Endothelial cell of umbilical vein (primary cell): ENCODE measurements around the gene MAN2B2. TPM values are rescaled to one million over a fixed set of nuclear protein-coding genes. Genes with fewer than 3 reads are reported as not detected.

Experiments used
- BruUV-seq: library from RNA; stranded (reverse); fragments of 400-500 nt; replicated peaks from 2 replicates; lab custom pipeline; 2021; lab: Mats Ljungman, UMichigan
- CTCF ChIA-PET: fragments of 300-600, 350-600 bp; sonication (Branson Sonifier 250); formaldehyde crosslinking; loops from one replicate; lab custom pipeline; 2021; ENCODE audit warnings: antibody characterized with exemption, inconsistent platforms; lab: Charles Lee
- POLR2A ChIA-PET: fragments of 300-600, 350-600 bp; sonication (Branson Sonifier 250); formaldehyde crosslinking; loops from one replicate; lab custom pipeline; 2021; ENCODE audit warnings: antibody characterized with exemption, inconsistent platforms; lab: Charles Lee
- DNase-seq: peaks from one replicate; pipeline ENCODE4 v3.0.0-alpha.2; 2011; ENCODE audit warnings: low read depth, low spot score
- FAIRE-seq: peaks from 2 replicates; lab custom pipeline; 2011; peaks lifted over from hg19 to GRCh38; lab: Jason Lieb, UNC
- H2AFZ ChIP-seq: 2 replicates; pipeline ENCODE4 v1.6.0; 2012; ENCODE audit warnings: low read depth, low read length, control low read depth, inconsistent platforms
- H3K27ac ChIP-seq: 2 replicates; pipeline ENCODE4 v1.5.1; 2011; ENCODE audit warnings: low read depth, mild to moderate bottlenecking, control low read depth, low read length, moderate library complexity; ENCODE audit not compliant: insufficient read depth
- H3K27me3 ChIP-seq, 2 experiments: 2 replicates each; pipeline versions ENCODE4 v1.6.0 to v1.6.1; 2011; ENCODE audit warnings: low read length in 2 of 2, mixed read lengths in 1 of 2; ENCODE audit not compliant: control insufficient read depth in 2 of 2, insufficient read depth in 2 of 2
- H3K36me3 ChIP-seq, 2 experiments: 2 replicates in 1 of 2; 3 replicates in 1 of 2; pipeline ENCODE4 v1.5.1; 2011; ENCODE audit warnings: low read length in 2 of 2, mild to moderate bottlenecking in 1 of 2, moderate library complexity in 1 of 2; ENCODE audit not compliant: control insufficient read depth in 2 of 2, insufficient read depth in 2 of 2; ENCODE audit errors: extremely low read depth in 1 of 2
- H3K4me1 ChIP-seq: 3 replicates; pipeline ENCODE4 v1.5.1; 2011; ENCODE audit warnings: mild to moderate bottlenecking, low read length; ENCODE audit not compliant: control insufficient read depth, insufficient read depth; ENCODE audit errors: extremely low read depth
- H3K4me2 ChIP-seq: 2 replicates; pipeline ENCODE4 v1.6.1; 2011; ENCODE audit warnings: low read length, control low read depth, mixed read lengths; ENCODE audit not compliant: insufficient read depth
- H3K4me3 ChIP-seq, 3 experiments: fragments of 200-600 bp in 1 of 3; sonication (generic), shearing (Covaris generic) in 1 of 3; replicated peaks in 1 of 3; 2 replicates each; pipeline ENCODE4 v1.5.1; 2011 to 2016; ENCODE audit warnings: control low read depth in 3 of 3, low read length in 3 of 3, mild to moderate bottlenecking in 2 of 3, inconsistent platforms in 1 of 3, low read depth in 1 of 3, moderate library complexity in 1 of 3; ENCODE audit not compliant: insufficient read depth in 1 of 3
- H3K79me2 ChIP-seq: 2 replicates; pipeline ENCODE4 v1.6.0; 2012; ENCODE audit warnings: low read length, inconsistent platforms; ENCODE audit not compliant: control insufficient read depth, insufficient read depth
- H3K9ac ChIP-seq: replicated peaks from 2 replicates; pipeline ENCODE3; 2011; ENCODE audit warnings: low read length, control low read depth; ENCODE audit not compliant: insufficient read depth; ENCODE audit errors: extremely low read depth
- H3K9me1 ChIP-seq: replicated peaks from 3 replicates; pipeline ENCODE4 v1.6.0; 2011; ENCODE audit warnings: mild to moderate bottlenecking, low read length; ENCODE audit not compliant: control insufficient read depth, insufficient read depth; ENCODE audit errors: extremely low read depth
- H3K9me3 ChIP-seq: replicated peaks from 2 replicates; pipeline ENCODE4 v1.5.1; 2012; ENCODE audit warnings: low read length, inconsistent platforms; ENCODE audit not compliant: control insufficient read depth, insufficient read depth
- H4K20me1 ChIP-seq: replicated peaks from 2 replicates; pipeline ENCODE3; 2011; ENCODE audit warnings: mild to moderate bottlenecking, low read length; ENCODE audit not compliant: control insufficient read depth, insufficient read depth; ENCODE audit errors: extremely low read depth
- CTCF ChIP-seq, 2 donors: IDR thresholded peaks; 1 replicate in 1 of 2; 2 replicates in 1 of 2; pipeline ENCODE4 v1.5.1; 2011; ENCODE audit warnings: low read length in 2 of 2, mild to moderate bottlenecking in 2 of 2, moderate library complexity in 2 of 2, control low read depth in 1 of 2, inconsistent platforms in 1 of 2, low read depth in 1 of 2; ENCODE audit not compliant: insufficient read depth in 1 of 2; ENCODE audit errors: extremely low read depth in 1 of 2
- EZH2 ChIP-seq: IDR thresholded peaks from 2 replicates; pipeline ENCODE4 v1.6.1; 2012; ENCODE audit warnings: borderline replicate concordance, low read depth, mild to moderate bottlenecking, moderate library complexity, low read length, inconsistent platforms; ENCODE audit not compliant: severe bottlenecking
- FOS ChIP-seq: IDR thresholded peaks from 2 replicates; pipeline ENCODE4 v1.6.1; 2011; ENCODE audit warnings: mild to moderate bottlenecking, low read length, moderate library complexity, borderline replicate concordance; ENCODE audit not compliant: insufficient read depth
- GATA2 ChIP-seq: IDR thresholded peaks from 2 replicates; pipeline ENCODE4 v1.7.0; 2011; ENCODE audit warnings: low read depth, mild to moderate bottlenecking, moderate library complexity, mixed read lengths, low read length; ENCODE audit not compliant: insufficient read length, insufficient read depth
- JUN ChIP-seq: IDR thresholded peaks from 2 replicates; pipeline ENCODE4 v1.6.1; 2011; ENCODE audit warnings: borderline replicate concordance, low read depth; ENCODE audit not compliant: insufficient read length, insufficient read depth
- MAX ChIP-seq: IDR thresholded peaks from 2 replicates; pipeline ENCODE4 v1.6.1; 2011; ENCODE audit not compliant: insufficient read depth, insufficient read length
- MYC ChIP-seq: IDR thresholded peaks from one replicate; pipeline ENCODE4 v1.6.1; 2011; ENCODE audit warnings: mild to moderate bottlenecking, low read depth, low read length
- POLR2A ChIP-seq: IDR thresholded peaks from 2 replicates; pipeline ENCODE4 v1.6.1; 2012; ENCODE audit warnings: low read depth, mild to moderate bottlenecking, control low read depth, low read length
- POLR2AphosphoS5 ChIP-seq: IDR thresholded peaks from 2 replicates; pipeline ENCODE4 v1.6.1; 2012; ENCODE audit warnings: low read depth, mild to moderate bottlenecking, control low read depth, low read length, moderate library complexity; ENCODE audit not compliant: insufficient read depth
- dilution Hi-C: fragments of 300-500 bp; cut with MboI; formaldehyde crosslinking; loops from one replicate; pipeline ENCODE4 v1.15.0; 2019; ENCODE audit warnings: low sequenced_read_pairs; ENCODE audit not compliant: extremely low pct_ligation_motif_present
- intact Hi-C: fragments of 100-400 bp; cut with micrococcal nuclease; formaldehyde crosslinking; loops from one replicate; pipeline ENCODE4 v1.10.0; 2022
- polyA plus RNA-seq, 4 experiments: library from polyadenylated mRNA; depleted of rRNA in 3 of 4; stranded (reverse) in 3 of 4; unstranded in 1 of 4; fragments of >200 nt; gene quantifications; 2 replicates each; pipeline versions ENCODE4 v1.2.1 to v1.2.3, GENCODE V29; 2011 to 2012; ENCODE audit warnings: missing spikeins in 1 of 4
- total RNA-seq: library from RNA; stranded (reverse); gene quantifications from 2 replicates; pipeline ENCODE4 v1.2.3, GENCODE V29; 2021

Gene MAN2B2
- total and polyA plus RNA-seq, 2 donors (not counting 3 experiments of a cell fraction or from before 2014, with no cell fraction given), result 15.7 to 25.1 TPM

- FAIRE-seq (no peak), DNase-seq (no peak)
- peaks cover 4 to 7% of the 10 kb centered on the region in 2 experiments for H3K27me3 ChIP-seq
- no peak overlapping the region for H3K27ac ChIP-seq
- ChIA-PET POLR2A (no interaction called here), CTCF (interaction anchor here (0.8 to 1.5 kb wide), 2 partner anchors 15 to 401 kb away, joined by 3 to 4 read pairs; no protein-coding TSS in a partner anchor)
- H3K36me3 ChIP-seq, result peaks cover 0 to 7% of the 10 kb centered on the region in 2 experiments
- BruUV-seq, result no TSS peak
- H3K9me1 ChIP-seq, result no peaks in the 10 kb centered on the region
- no peak overlapping the region for H3K9ac ChIP-seq
- no peaks in the 10 kb centered on the region for H4K20me1 ChIP-seq
- intact Hi-C loops, result no loop called here
- dilution Hi-C loops, result no loop called here
- peaks cover 8% of the 10 kb centered on the region for H3K4me1 ChIP-seq
- H3K4me2 ChIP-seq, result no peak overlapping the region
- no peak overlapping the region for H2AFZ ChIP-seq
- H3K9me3 ChIP-seq, result no peaks in the 10 kb centered on the region
- H3K4me3 ChIP-seq, result no peak overlapping the region
- H3K79me2 ChIP-seq, result no peaks in the 10 kb centered on the region
- TF ChIP-seq JUN, result no peak
- no peak for TF ChIP-seq POLR2AphosphoS5
- TF ChIP-seq FOS, result no peak
- no peak for TF ChIP-seq POLR2A
- TF ChIP-seq EZH2, result no peak
- no peak for TF ChIP-seq GATA2
- no peak for TF ChIP-seq MYC
- TF ChIP-seq CTCF (IDR thresholded peaks at IDR 0.05; ENCODE audit: extremely low read depth in 1 of 2, insufficient read depth in 1 of 2, low read depth in 1 of 2, low read length in 2 of 2), result no peak
- TF ChIP-seq MAX, result no peak
Measured at GRCh38 chr4:6573551-6573950, 1.4 kb upstream of the MAN2B2 start.
